Activated CD8-positive, alpha-beta memory T cell treated with anti-CD3 and anti-CD28 coated beads for 48 hours (primary cell): ENCODE measurements around the gene SLC25A14.
A peak's percentile ranks its signal among the peaks of the same experiment; 100 is the strongest.

Experiments
- DNase-seq, 3 experiments: peaks; one replicate each; pipeline ENCODE4 v3.0.0-alpha.2; 2020; ENCODE audit warnings: low read depth in 2 of 3, low spot score in 2 of 3

Gene SLC25A14

GRCh38 chrX:130378024-130378669 is 38.4 kb downstream of the SLC25A14 start:
- DNase-seq = no peak

- no peak for DNase-seq
Observed at GRCh38 chrX:130385520-130385919, 45.8 kb downstream of the SLC25A14 start, which contains the start of gene GPR119. TSS of gene GPR119 (minus strand) at chrX:130385674. CDS start at chrX:130385447, 227 bp downstream.

GRCh38 chrX:130386408-130386808 is 46.7 kb downstream of the SLC25A14 start:
- DNase-seq = no peak

- DNase-seq = no peak
Observed at GRCh38 chrX:130393451-130394074, 53.8 kb downstream of the SLC25A14 start.

- DNase-seq = no peak
Observed at GRCh38 chrX:130395341-130395740, 55.6 kb downstream of the SLC25A14 start.

GRCh38 chrX:130401415-130402207 is 61.9 kb downstream of the SLC25A14 start, which contains the start of gene RBMX2:
TSS of gene RBMX2 (plus strand) at chrX:130401987. CDS start at chrX:130402033, 46 bp downstream.
- DNase-seq = peak; percentile 18 to 51 (median 25)

GRCh38 chrX:130402208-130402684 is 62.5 kb downstream of the SLC25A14 start:
- no peak for DNase-seq

- no peak for DNase-seq
Observed at GRCh38 chrX:130413415-130413814, 73.7 kb downstream of the SLC25A14 start.

- no peak for DNase-seq
Observed at GRCh38 chrX:130414800-130415199, 75.1 kb downstream of the SLC25A14 start.

- DNase-seq = no peak
Observed at GRCh38 chrX:130415201-130415600, 75.5 kb downstream of the SLC25A14 start.

- no peak for DNase-seq
Observed at GRCh38 chrX:130416785-130417184, 77.1 kb downstream of the SLC25A14 start.

- DNase-seq = no peak
Observed at GRCh38 chrX:130418066-130418465, 78.3 kb downstream of the SLC25A14 start.

- no peak for DNase-seq
Observed at GRCh38 chrX:130418740-130419139, 79.0 kb downstream of the SLC25A14 start.

- DNase-seq = no peak
Observed at GRCh38 chrX:130419263-130419662, 79.5 kb downstream of the SLC25A14 start.
